Fibroblast of lung (primary cell): ENCODE data around the gene FERMT1. TPM values are rescaled to one million over a fixed set of nuclear protein-coding genes. Genes with fewer than 3 reads are reported as not detected.

Experiments
- DNase-seq, 2 donors: peaks; one replicate each; pipeline versions ENCODE4 v3.0.0 to v3.0.0-alpha.2; 2010; ENCODE audit warnings: low read depth in 2 of 2
- H2AFZ ChIP-seq: 2 replicates; pipeline ENCODE4 v1.5.1; 2012; ENCODE audit warnings: low read length, control low read depth, inconsistent platforms
- H3K27ac ChIP-seq: 2 replicates; pipeline ENCODE4 v1.5.1; 2011; ENCODE audit warnings: low read length, control low read depth; ENCODE audit not compliant: insufficient read depth
- H3K27me3 ChIP-seq: 2 replicates; pipeline ENCODE4 v1.5.1; 2011; ENCODE audit warnings: mild to moderate bottlenecking, low read length; ENCODE audit not compliant: control insufficient read depth, insufficient read depth
- H3K36me3 ChIP-seq: 2 replicates; pipeline ENCODE4 v1.5.1; 2011; ENCODE audit warnings: low read length; ENCODE audit not compliant: control insufficient read depth, insufficient read depth
- H3K4me1 ChIP-seq: 2 replicates; pipeline ENCODE4 v1.5.1; 2011; ENCODE audit warnings: low read length; ENCODE audit not compliant: control insufficient read depth, insufficient read depth; ENCODE audit errors: extremely low read depth
- H3K4me2 ChIP-seq: 2 replicates; pipeline ENCODE4 v1.5.1; 2011; ENCODE audit warnings: low read length, control low read depth; ENCODE audit not compliant: insufficient read depth; ENCODE audit errors: extremely low read depth
- H3K4me3 ChIP-seq, 4 experiments: fragments of 200-600 bp in 1 of 4; sonication (generic) in 1 of 4; replicated peaks in 1 of 4; 2 replicates each; pipeline ENCODE4 v1.5.1; 2011 to 2016; ENCODE audit warnings: low read length in 4 of 4, low read depth in 3 of 4, mild to moderate bottlenecking in 3 of 4, control low read depth in 2 of 4, inconsistent platforms in 1 of 4, mixed read lengths in 1 of 4; ENCODE audit not compliant: insufficient read depth in 1 of 4; ENCODE audit errors: control extremely low read depth in 1 of 4
- H3K79me2 ChIP-seq: 2 replicates; pipeline ENCODE4 v1.5.1; 2012; ENCODE audit warnings: mild to moderate bottlenecking, low read length, inconsistent platforms; ENCODE audit not compliant: control insufficient read depth, insufficient read depth
- H3K9ac ChIP-seq: 2 replicates; pipeline ENCODE4 v1.5.1; 2011; ENCODE audit warnings: mild to moderate bottlenecking, low read length, control low read depth; ENCODE audit not compliant: insufficient read depth
- H3K9me3 ChIP-seq: 2 replicates; pipeline ENCODE4 v1.5.1; 2012; ENCODE audit warnings: low read depth, low read length; ENCODE audit not compliant: control insufficient read depth, insufficient read depth
- H4K20me1 ChIP-seq: 2 replicates; pipeline ENCODE4 v1.5.1; 2011; ENCODE audit warnings: low read length; ENCODE audit not compliant: control insufficient read depth, insufficient read depth; ENCODE audit errors: extremely low read depth
- EZH2 ChIP-seq: IDR thresholded peaks from 2 replicates; pipeline ENCODE4 v1.5.1; 2012; ENCODE audit warnings: low read length, control low read depth, mild to moderate bottlenecking; ENCODE audit errors: missing control alignments
- polyA plus RNA-seq, 2 donors: library from polyadenylated mRNA; depleted of rRNA in 1 of 2; stranded (reverse) in 1 of 2; unstranded in 1 of 2; fragments of >200 nt; gene quantifications; 2 replicates each; pipeline ENCODE4 v1.2.1, GENCODE V29; 2011 to 2012; ENCODE audit warnings: missing spikeins in 1 of 2
- total RNA-seq: library from RNA; depleted of rRNA; stranded (reverse); fragments of >200 nt; gene quantifications from 2 replicates; pipeline ENCODE4 v1.2.1, GENCODE V29; 2014
- TF ChIP-seq, protein P1 (sequence below), 2 donors: IDR thresholded peaks in 1 of 2; conservative IDR thresholded peaks in 1 of 2; 1 replicate in 1 of 2; 2 replicates in 1 of 2; pipeline ENCODE4 v1.5.1; 2011 to 2012; ENCODE audit warnings: low read length in 2 of 2, control low read depth in 1 of 2, inconsistent platforms in 1 of 2, low read depth in 1 of 2, mild to moderate bottlenecking in 1 of 2

FERMT1 gene
- total and polyA plus RNA-seq, 2 donors (not counting 1 experiment from before 2014, with no cell fraction given), result 6.8 to 8.1 TPM

DNA sequence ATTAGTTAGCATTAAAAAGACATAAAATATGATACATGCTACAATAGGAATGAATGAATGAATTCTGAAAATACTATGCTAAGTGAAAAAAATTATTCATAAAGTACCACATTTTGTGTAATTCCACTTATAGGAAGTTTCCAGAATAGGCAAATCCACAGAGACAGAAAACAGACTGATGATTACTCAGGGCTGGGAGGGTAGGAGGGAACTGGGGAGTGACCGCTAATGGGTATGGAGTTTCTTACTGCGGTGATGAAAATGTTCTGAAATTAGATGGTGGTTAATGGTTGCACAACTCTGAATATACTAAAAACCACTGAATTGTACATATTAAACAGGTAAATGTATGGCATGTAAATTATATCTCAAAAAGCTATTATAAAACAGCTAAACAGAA lies 22.6 kb downstream of the FERMT1 start:
- Histone ChIP-seq H3K36me3 (no peaks in the 10 kb centered on the region), H3K4me2 (no peak overlapping the region), H3K27me3 (no peaks in the 10 kb centered on the region), H3K27ac (no peak overlapping the region), H4K20me1 (no peaks in the 10 kb centered on the region), H3K9ac (no peak overlapping the region), H2AFZ (no peak overlapping the region), H3K9me3 (no peaks in the 10 kb centered on the region), H3K79me2 (no peaks in the 10 kb centered on the region), H3K4me1 (peaks cover 1% of the 10 kb centered on the region), H3K4me3 (no peak overlapping the region)
- DNase-seq, result no peak
- TF ChIP-seq, protein P1, sequence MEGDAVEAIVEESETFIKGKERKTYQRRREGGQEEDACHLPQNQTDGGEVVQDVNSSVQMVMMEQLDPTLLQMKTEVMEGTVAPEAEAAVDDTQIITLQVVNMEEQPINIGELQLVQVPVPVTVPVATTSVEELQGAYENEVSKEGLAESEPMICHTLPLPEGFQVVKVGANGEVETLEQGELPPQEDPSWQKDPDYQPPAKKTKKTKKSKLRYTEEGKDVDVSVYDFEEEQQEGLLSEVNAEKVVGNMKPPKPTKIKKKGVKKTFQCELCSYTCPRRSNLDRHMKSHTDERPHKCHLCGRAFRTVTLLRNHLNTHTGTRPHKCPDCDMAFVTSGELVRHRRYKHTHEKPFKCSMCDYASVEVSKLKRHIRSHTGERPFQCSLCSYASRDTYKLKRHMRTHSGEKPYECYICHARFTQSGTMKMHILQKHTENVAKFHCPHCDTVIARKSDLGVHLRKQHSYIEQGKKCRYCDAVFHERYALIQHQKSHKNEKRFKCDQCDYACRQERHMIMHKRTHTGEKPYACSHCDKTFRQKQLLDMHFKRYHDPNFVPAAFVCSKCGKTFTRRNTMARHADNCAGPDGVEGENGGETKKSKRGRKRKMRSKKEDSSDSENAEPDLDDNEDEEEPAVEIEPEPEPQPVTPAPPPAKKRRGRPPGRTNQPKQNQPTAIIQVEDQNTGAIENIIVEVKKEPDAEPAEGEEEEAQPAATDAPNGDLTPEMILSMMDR (conservative IDR thresholded peaks at IDR 0.05 in 1 of 2, IDR thresholded peaks at IDR 0.05 in 1 of 2; ENCODE audit: low read depth in 1 of 2, low read length in 2 of 2), result no peak
- no peak for TF ChIP-seq EZH2

DNA sequence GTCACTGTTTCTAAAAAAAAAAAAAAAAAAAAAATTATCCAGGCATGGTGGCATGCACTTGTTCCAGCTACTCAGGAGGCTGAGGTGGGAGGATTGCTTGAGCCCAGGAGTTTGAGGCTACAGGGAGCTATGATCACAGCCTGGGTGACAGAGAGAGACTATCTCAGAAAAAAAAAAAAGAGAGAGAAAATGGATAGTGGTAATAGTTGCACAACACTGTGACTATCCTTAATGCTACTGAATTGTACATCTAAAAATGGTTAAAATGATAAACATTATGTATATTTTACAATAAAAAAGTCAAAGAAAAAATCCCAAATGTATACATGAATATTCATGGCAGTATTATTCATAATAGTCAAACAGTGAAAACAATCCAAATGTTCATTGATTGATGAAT lies 23.0 kb downstream of the FERMT1 start:
- Histone ChIP-seq H3K4me3 (no peak overlapping the region), H3K4me2 (no peak overlapping the region), H3K27ac (no peak overlapping the region), H3K9ac (no peak overlapping the region), H3K36me3 (no peaks in the 10 kb centered on the region), H3K27me3 (no peaks in the 10 kb centered on the region), H4K20me1 (no peaks in the 10 kb centered on the region), H3K4me1 (no peaks in the 10 kb centered on the region), H3K79me2 (no peaks in the 10 kb centered on the region), H2AFZ (no peak overlapping the region), H3K9me3 (no peaks in the 10 kb centered on the region)
- DNase-seq, result no peak
- TF ChIP-seq, protein P1 (conservative IDR thresholded peaks at IDR 0.05 in 1 of 2, IDR thresholded peaks at IDR 0.05 in 1 of 2; ENCODE audit: low read depth in 1 of 2, low read length in 2 of 2), result no peak
- TF ChIP-seq EZH2, result no peak

DNA sequence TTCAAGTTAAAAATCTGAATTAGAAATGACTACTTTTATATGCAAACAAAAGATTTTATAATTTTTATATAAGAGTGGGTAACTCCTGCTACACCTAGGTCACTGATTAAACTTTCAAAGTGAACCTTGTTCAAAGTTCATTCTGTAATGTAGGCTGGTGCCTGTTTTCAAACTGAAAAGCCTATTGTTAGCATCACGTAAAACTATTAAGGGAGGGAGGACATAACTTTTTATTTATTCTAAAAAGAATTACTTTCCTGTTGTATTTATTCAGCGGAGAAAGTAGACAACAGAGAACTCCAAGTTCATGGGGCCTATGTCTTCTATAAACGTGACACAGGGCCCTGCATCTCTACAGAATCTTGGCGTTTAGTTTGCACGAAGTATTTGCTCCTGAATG lies 27.4 kb downstream of the FERMT1 start:
- TF ChIP-seq, protein P1 (conservative IDR thresholded peaks at IDR 0.05 in 1 of 2, IDR thresholded peaks at IDR 0.05 in 1 of 2; ENCODE audit: low read depth in 1 of 2, low read length in 2 of 2), result no peak
- no peak for TF ChIP-seq EZH2
- H2AFZ ChIP-seq, result no peak overlapping the region
- H3K9me3 ChIP-seq, result no peaks in the 10 kb centered on the region
- no peak for DNase-seq
- no peak overlapping the region for H3K4me2 ChIP-seq
- H3K9ac ChIP-seq, result no peak overlapping the region
- H3K27me3 ChIP-seq, result no peaks in the 10 kb centered on the region
- no peak overlapping the region for H3K27ac ChIP-seq
- H3K36me3 ChIP-seq, result no peaks in the 10 kb centered on the region
- no peaks in the 10 kb centered on the region for H4K20me1 ChIP-seq
- no peaks in the 10 kb centered on the region for H3K4me1 ChIP-seq
- H3K4me3 ChIP-seq, result no peak overlapping the region
- no peaks in the 10 kb centered on the region for H3K79me2 ChIP-seq
